HepG2 (cell line): ENCODE measurements around the gene MLLT1. TPM values are rescaled to one million over a fixed set of nuclear protein-coding genes. Genes with fewer than 3 reads are reported as not detected.

Experiments used
- HNF4A ChIP-seq: sonication (generic); formaldehyde crosslinking; IDR thresholded peaks from 2 replicates; pipeline ENCODE4 v1.4.0; 2020; ENCODE audit warnings: missing genetic modification reagents
- KLF6 ChIP-seq: IDR thresholded peaks from 2 replicates; pipeline ENCODE4 v1.8.0; 2016; ENCODE audit warnings: missing biosample characterization, missing genetic modification reagents
- MYC ChIP-seq: sonication (generic); formaldehyde crosslinking; IDR thresholded peaks from 2 replicates; pipeline ENCODE4 v1.9.0; 2021; ENCODE audit warnings: missing genetic modification reagents, borderline replicate concordance
- NFRKB ChIP-seq: fragments of 450-650 bp; IDR thresholded peaks from 2 replicates; pipeline ENCODE4 v1.6.1; 2017
- PATZ1 ChIP-seq: sonication (generic); formaldehyde crosslinking; IDR thresholded peaks from 2 replicates; pipeline ENCODE4 v1.4.0; 2020; ENCODE audit warnings: missing genetic modification reagents
- PCBP1 ChIP-seq: fragments of 200-400 bp; formaldehyde crosslinking; IDR thresholded peaks from 2 replicates; pipeline ENCODE4 v1.6.1; 2017; ENCODE audit warnings: mild to moderate bottlenecking, low read depth, low read length, borderline replicate concordance
- RAD51 ChIP-seq: fragments of 450-650 bp; IDR thresholded peaks from 2 replicates; pipeline ENCODE4 v1.6.1; 2016; ENCODE audit warnings: borderline replicate concordance
- RBFOX2 ChIP-seq: fragments of 200-400 bp; formaldehyde crosslinking; IDR thresholded peaks from 2 replicates; pipeline ENCODE4 v1.6.1; 2017; ENCODE audit warnings: low read depth, mild to moderate bottlenecking, low read length
- TARDBP ChIP-seq: sonication (generic); formaldehyde crosslinking; IDR thresholded peaks from 2 replicates; pipeline ENCODE4 v1.8.0; 2022; ENCODE audit warnings: mild to moderate bottlenecking, missing genetic modification reagents
- TCF12 ChIP-seq, 2 experiments: fragments of 450-650 bp in 1 of 2; sonication (generic) in 1 of 2; formaldehyde crosslinking in 1 of 2; IDR thresholded peaks; 2 replicates each; pipeline versions ENCODE4 v1.6.1 to v1.8.0; 2017 to 2022; ENCODE audit warnings: antibody characterized with exemption in 1 of 2, mild to moderate bottlenecking in 1 of 2, missing genetic modification reagents in 1 of 2, moderate library complexity in 1 of 2
- TEAD2 ChIP-seq: sonication (generic); formaldehyde crosslinking; IDR thresholded peaks from 2 replicates; pipeline ENCODE4 v1.9.0; 2021; ENCODE audit warnings: missing genetic modification reagents
- ZBTB39 ChIP-seq: sonication (generic); formaldehyde crosslinking; IDR thresholded peaks from 2 replicates; pipeline ENCODE4 v1.5.0; 2020; ENCODE audit warnings: missing genetic modification reagents
- ZBTB4 ChIP-seq: sonication (generic); formaldehyde crosslinking; IDR thresholded peaks from 2 replicates; pipeline ENCODE4 v1.4.0; 2020; ENCODE audit warnings: missing genetic modification reagents, mild to moderate bottlenecking, borderline replicate concordance
- ZBTB7B ChIP-seq: sonication (generic); formaldehyde crosslinking; IDR thresholded peaks from 2 replicates; pipeline ENCODE4 v1.4.0; 2020; ENCODE audit warnings: missing genetic modification reagents
- ZMYM4 ChIP-seq: sonication (generic); formaldehyde crosslinking; IDR thresholded peaks from 2 replicates; pipeline ENCODE4 v1.8.1; 2023; ENCODE audit warnings: mild to moderate bottlenecking, missing genetic modification reagents
- ZNF207 ChIP-seq: fragments of 450-650 bp; IDR thresholded peaks from 2 replicates; pipeline ENCODE4 v1.6.1; 2016; ENCODE audit warnings: antibody characterized with exemption, borderline replicate concordance
- ZNF235 ChIP-seq: sonication (generic); formaldehyde crosslinking; IDR thresholded peaks from 2 replicates; pipeline ENCODE4 v1.8.1; 2023; ENCODE audit warnings: mild to moderate bottlenecking, missing genetic modification reagents, borderline replicate concordance
- ZNF251 ChIP-seq: sonication (generic); formaldehyde crosslinking; IDR thresholded peaks from 2 replicates; pipeline ENCODE4 v1.9.0; 2021; ENCODE audit warnings: mild to moderate bottlenecking, missing genetic modification reagents
- ZNF510 ChIP-seq: sonication (generic); formaldehyde crosslinking; IDR thresholded peaks from 2 replicates; pipeline ENCODE4 v1.4.0; 2020; ENCODE audit warnings: low read depth, mild to moderate bottlenecking, missing genetic modification reagents
- ZNF543 ChIP-seq: sonication (generic); formaldehyde crosslinking; IDR thresholded peaks from 2 replicates; pipeline ENCODE4 v1.4.0; 2020; ENCODE audit warnings: mild to moderate bottlenecking, missing genetic modification reagents
- ZNF556 ChIP-seq: sonication (generic); formaldehyde crosslinking; IDR thresholded peaks from 2 replicates; pipeline ENCODE4 v1.4.0; 2020; ENCODE audit warnings: mild to moderate bottlenecking, missing genetic modification reagents, borderline replicate concordance
- ZNF570 ChIP-seq: sonication (generic); formaldehyde crosslinking; IDR thresholded peaks from 2 replicates; pipeline ENCODE4 v1.4.0; 2020; ENCODE audit warnings: mild to moderate bottlenecking, missing genetic modification reagents, borderline replicate concordance
- ZNF83 ChIP-seq: sonication (generic); formaldehyde crosslinking; IDR thresholded peaks from 2 replicates; pipeline ENCODE4 v1.4.0; 2020; ENCODE audit warnings: missing genetic modification reagents, mild to moderate bottlenecking, borderline replicate concordance
- polyA plus RNA-seq, 8 experiments: library from polyadenylated mRNA; depleted of rRNA in 3 of 8; stranded (reverse) in 7 of 8; unstranded in 1 of 8; fragments of >200 nt; fragmentation: Illumina TruSeq in 4 of 8; extraction: Trizol in 4 of 8; gene quantifications; 2 replicates each; pipeline versions ENCODE4 v1.2.1 to v1.2.3, GENCODE V29; 2011 to 2016; ENCODE audit warnings: low read depth in 4 of 8, missing spikeins in 1 of 8, mixed read lengths in 1 of 8; ENCODE audit not compliant: insufficient read depth in 1 of 8
- total RNA-seq, 5 experiments: library from RNA; depleted of rRNA; stranded (reverse); fragments of >200 nt; fragmentation: Illumina TruSeq; extraction: Trizol; gene quantifications; 2 replicates each; pipeline ENCODE4 v1.2.3, GENCODE V29; 2016; ENCODE audit warnings: low read depth in 1 of 5

MLLT1 gene
- total and polyA plus RNA-seq, 2 of the 13 experiments (the other 11 are each of a cell fraction or from before 2014, with no cell fraction given): 11.7 to 12.2 TPM

- TF ChIP-seq PATZ1: peak; percentile 50; the same call in 1 of the 2 replicates
- TF ChIP-seq ZNF83 (CRISPR knock-in tag): no peak
- no peak for TF ChIP-seq RAD51
- TF ChIP-seq ZNF251 (CRISPR knock-in tag): no peak
- 0 out of 2 replicates have a peak, but pooled peaks have one; percentile 22 for TF ChIP-seq PCBP1
- no peak for TF ChIP-seq ZNF235 (CRISPR knock-in tag)
- 0 out of 2 replicates have a peak, but pooled peaks have one; percentile 40 for TF ChIP-seq RBFOX2
- peak; percentile 22; the same call in 1 of the 2 replicates for TF ChIP-seq ZBTB7B (CRISPR knock-in tag)
- TF ChIP-seq TEAD2: no peak
- TF ChIP-seq ZBTB39 (CRISPR knock-in tag): no peak
- peak; percentile 92; the same call in 1 of the 2 replicates for TF ChIP-seq ZBTB4 (CRISPR knock-in tag)
- no peak for TF ChIP-seq ZNF510 (CRISPR knock-in tag)
- peak; percentile 49 for TF ChIP-seq ZMYM4 (CRISPR knock-in tag)
- peak; percentile 81 for TF ChIP-seq HNF4A (CRISPR knock-in tag)
- no peak for TF ChIP-seq ZNF207
- no peak for TF ChIP-seq TCF12 (IDR thresholded peaks at IDR 0.05)
- TF ChIP-seq TCF12 (CRISPR knock-in tag; IDR thresholded peaks at IDR 0.05): no peak
- 0 out of 2 replicates have a peak, but pooled peaks have one; percentile 25 for TF ChIP-seq MYC
- no peak for TF ChIP-seq ZNF556
- peak; percentile 37; the same call in 1 of the 2 replicates for TF ChIP-seq TARDBP (CRISPR knock-in tag)
- no peak for TF ChIP-seq NFRKB
- TF ChIP-seq KLF6 (CRISPR knock-in tag): no peak
- TF ChIP-seq ZNF570 (CRISPR knock-in tag): no peak
- TF ChIP-seq ZNF543 (CRISPR knock-in tag): no peak
Measured at GRCh38 chr19:6241680-6242377, 37.9 kb downstream of the MLLT1 start (continued).
